ENCODE data around the gene FAHD2A.
"Not testable (repeated sequence)": the region's sequence is repeated elsewhere in the genome, so short reads cannot be mapped to it uniquely, and the experiment has no call there.

The FAHD2A gene

DNA sequence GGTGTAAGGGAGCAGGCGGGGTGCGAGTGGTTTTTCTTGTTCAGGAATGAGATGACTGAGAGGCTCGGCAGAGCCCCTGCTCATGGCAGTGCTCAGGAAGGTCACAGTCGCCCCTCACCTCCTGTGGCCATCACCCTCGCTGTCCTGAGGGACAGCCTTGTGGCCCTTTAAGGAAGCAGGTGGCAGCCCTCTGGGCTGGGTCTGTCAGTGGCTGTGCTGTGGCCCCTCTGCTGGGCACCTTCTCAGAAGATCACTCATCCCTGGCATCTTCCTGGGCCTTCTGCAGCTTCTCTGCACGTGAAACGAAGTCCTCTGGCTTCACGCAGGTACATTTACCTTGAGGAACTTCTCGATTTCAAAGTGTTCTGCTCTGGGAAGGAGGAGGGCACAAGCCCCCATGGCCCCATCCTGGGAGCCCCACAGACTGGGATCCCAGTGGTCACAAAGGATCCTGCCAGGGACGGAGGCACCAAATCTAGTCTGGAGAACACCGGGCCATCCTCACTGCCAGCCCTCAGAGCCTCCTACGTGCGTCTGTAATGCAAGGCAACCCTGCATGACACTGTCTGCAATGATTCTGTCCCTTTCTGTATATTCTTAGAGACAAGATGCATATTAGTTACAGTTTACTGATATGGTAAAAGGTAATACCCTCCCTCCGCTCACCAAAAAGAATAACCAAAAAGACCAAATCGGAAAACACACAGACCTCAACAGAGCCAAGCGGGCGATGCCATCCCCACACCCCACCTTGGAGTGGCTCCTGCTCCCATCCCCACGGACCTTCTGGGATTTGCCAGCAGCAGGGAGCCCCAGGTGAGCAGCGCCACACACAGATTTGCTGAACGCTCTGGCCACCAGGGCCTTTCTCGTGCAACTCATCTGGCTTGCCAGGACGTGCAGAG is 25.9 kb upstream of the FAHD2A start:
- FAIRE-seq = no peak
- no peak for TF ChIP-seq CTCF (IDR thresholded peaks at IDR 0.05; ENCODE audit: insufficient read depth, missing control alignments)
- DNase-seq (ENCODE audit: insufficient read length, low spot score) = no peak

DNA sequence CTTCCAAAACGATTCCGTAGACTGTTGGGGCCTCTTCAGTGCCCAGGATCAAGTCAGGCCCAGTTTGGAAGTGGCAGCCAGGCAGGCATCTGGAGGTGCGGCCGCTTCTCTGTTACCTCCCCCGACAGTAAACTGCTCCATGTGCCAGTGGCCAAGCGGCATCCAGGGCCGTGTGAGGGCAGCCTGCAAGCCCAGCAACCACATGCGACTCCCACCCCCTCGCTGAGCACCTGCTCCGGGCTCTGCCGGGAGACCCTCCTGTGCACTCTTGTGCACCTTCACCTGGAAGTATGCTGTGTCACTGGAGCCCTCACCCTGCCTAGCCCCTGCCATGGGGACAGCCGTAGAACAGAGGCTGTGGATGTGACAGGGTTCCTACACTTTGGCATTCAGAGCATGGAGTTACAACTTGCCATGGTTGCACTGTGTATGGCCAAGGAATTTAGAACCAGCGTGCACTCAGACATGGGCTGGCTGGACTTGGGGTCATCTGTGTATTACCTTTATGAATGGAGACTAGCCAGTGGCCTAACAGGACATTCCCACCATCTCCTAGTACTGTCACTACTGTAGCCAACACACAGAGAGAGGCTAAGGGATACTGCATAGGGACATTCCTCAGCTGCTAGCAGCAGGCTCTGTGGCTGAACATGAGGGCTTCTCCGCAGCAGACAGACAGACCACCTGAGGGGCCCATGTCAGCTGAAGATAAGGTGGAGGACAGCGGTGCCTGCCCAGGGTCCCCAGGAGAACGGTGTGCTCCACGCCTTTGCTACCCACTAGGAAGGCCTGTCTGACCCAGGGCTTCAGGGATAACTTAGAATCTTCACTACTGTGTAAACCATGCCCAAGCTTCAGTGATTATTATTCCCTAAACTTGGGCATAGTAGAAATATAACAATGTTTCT is 25.0 kb upstream of the FAHD2A start:
- TF ChIP-seq CTCF (IDR thresholded peaks at IDR 0.05; ENCODE audit: insufficient read depth, missing control alignments) = no peak
- FAIRE-seq = no peak

DNA sequence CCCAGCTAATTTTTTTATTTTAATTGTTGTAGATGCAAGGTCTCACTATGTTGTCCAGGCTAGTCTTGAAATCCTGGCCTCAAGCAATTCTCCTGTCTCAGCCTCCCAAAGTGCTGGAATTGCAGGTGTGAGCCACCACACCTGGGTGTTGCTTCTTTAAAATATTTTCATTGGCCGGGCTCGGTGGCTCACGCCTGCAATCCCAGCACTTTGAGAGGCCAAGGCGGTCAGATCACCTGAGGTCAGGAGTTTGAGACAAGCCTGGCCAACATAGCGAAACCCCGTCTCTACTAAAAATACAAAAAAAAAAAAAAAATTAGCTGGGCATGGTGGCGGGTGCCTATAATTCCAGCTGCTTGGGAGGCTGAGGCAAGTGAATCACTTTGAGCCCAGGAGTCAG is 24.2 kb upstream of the FAHD2A start:
- not testable (repeated sequence) for FAIRE-seq; DNase-seq (ENCODE audit: insufficient read length, low spot score)

More for the DNA sequence above, 25.0 kb upstream of the FAHD2A start:
- DNase-seq (ENCODE audit: insufficient read length, low spot score) = no peak

GRCh38 chr2:95379371-95379831 is 23.1 kb upstream of the FAHD2A start:
- no peak for DNase-seq (ENCODE audit: insufficient read length, low spot score)
- no peak for FAIRE-seq
- no peak for TF ChIP-seq CTCF (IDR thresholded peaks at IDR 0.05; ENCODE audit: insufficient read depth, missing control alignments)

DNA sequence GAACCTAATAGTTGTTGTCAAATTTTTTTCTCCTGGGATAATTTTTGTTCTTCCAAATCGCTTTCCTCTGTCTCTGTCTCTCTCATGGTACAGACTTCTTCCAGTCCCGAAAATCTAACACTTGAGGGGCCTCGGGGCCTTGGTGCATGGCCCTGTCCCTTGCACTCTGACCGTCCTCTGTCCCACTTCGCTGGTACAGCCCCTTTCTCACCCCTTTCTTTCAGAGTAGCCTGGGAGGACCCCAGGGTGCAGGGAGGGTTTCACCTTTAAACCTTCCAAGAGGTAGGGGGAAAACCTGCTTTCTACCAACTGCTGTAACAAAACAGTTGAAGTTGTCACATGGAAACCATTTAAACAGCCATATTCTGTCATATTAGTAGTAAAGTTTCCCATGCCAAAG is 22.2 kb upstream of the FAHD2A start:
- no peak for DNase-seq (ENCODE audit: insufficient read length, low spot score)
- FAIRE-seq = no peak
- TF ChIP-seq CTCF (IDR thresholded peaks at IDR 0.05; ENCODE audit: insufficient read depth, missing control alignments) = no peak

DNA sequence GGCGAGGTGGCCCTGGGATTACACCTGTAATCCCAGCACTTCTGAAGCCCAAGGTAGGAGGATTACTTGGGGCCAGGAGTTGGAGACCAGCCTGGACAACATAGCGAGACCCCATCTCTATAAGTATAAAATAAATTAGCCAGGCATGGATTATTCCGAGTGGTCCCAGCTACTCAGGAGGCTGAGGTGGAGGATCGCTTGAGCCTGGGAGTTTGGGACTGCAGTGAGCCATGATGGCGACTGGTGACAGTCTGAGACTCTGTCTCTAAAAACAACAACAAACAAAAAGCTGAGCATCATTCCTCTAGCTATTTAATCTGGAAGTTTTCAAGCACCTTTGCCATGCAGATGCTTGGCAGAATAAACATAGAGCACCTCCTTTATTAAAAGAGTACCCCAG is 21.8 kb upstream of the FAHD2A start:
- TF ChIP-seq CTCF (IDR thresholded peaks at IDR 0.05; ENCODE audit: insufficient read depth, missing control alignments) = no peak
- FAIRE-seq = no peak
- DNase-seq (ENCODE audit: insufficient read length, low spot score) = no peak
